Measurements from ENCODE around the gene ST6GAL1.

DNA sequence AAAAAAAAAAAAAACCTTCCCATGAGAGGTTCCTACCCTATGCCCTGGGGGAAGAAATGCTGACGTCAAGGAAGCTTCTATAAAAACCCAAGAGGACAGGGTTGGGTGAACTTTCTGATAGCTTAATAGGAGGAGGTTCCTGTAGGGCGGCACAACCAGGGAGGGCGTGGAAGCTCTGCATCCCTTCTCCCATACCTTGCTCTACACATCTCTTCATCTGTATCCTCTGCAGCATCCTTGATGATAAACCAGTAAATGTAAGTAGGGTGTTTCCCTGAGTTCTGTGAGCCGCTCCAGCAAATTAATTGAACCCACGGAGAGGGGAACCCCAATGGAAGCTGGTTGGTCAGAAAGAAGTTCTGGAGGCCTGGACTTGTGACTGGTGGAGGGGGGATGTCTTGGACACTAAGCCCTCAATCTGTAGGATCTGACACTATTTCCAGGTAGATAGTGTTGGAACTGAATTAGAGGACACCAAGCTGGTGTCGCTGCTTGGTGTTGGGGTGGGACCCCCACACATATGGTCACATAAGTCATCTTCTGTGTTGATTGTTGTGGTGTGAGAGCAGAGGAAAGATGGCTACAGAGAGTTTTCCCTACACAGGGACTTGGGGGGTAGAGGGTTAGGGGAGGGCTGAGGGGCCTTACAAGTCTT, 91.5 kb downstream of the ST6GAL1 start:
- TF ChIP-seq CTCF (IDR thresholded peaks at IDR 0.05) (no peak), POLR2A (IDR thresholded peaks at IDR 0.05) (no peak)
